K562 (cell line): ENCODE measurements around the gene CD3D. TPM values are rescaled to one million over a fixed set of nuclear protein-coding genes. Genes with fewer than 3 reads are reported as not detected.
A peak's percentile ranks its signal among the peaks of the same experiment; 100 is the strongest.

ENCODE experiments used
- FUS ChIP-seq: fragments of 200-400 bp; formaldehyde crosslinking; optimal IDR thresholded peaks from 2 replicates; pipeline ENCODE3; 2017; ENCODE audit warnings: low read depth, low read length
- NFE2L1 ChIP-seq: fragments of 450-650 bp; IDR thresholded peaks from 2 replicates; pipeline ENCODE4 v1.6.1; 2016; ENCODE audit warnings: missing genetic modification characterization, low read depth, mild to moderate bottlenecking, missing compliant biosample characterization, moderate library complexity, borderline replicate concordance
- SRF ChIP-seq, 2 experiments: fragments of 250-450, 450-650 bp in 1 of 2; sonication (Bioruptor Pico) in 1 of 2; sonication (generic) in 1 of 2; formaldehyde crosslinking; IDR thresholded peaks; 2 replicates each; pipeline versions ENCODE4 v1.5.0 to v1.5.1; 2020 to 2022; ENCODE audit warnings: mild to moderate bottlenecking in 1 of 2, missing genetic modification reagents in 1 of 2
- ZC3H11A ChIP-seq: IDR thresholded peaks from 2 replicates; pipeline ENCODE4 v1.6.1; 2012; ENCODE audit warnings: low read depth, low read length, improper control_type of control experiment
- polyA plus RNA-seq, 8 experiments: library from polyadenylated mRNA; depleted of rRNA in 4 of 8; stranded (reverse) in 5 of 8; unstranded in 3 of 8; fragments of >200 nt; fragmentation: Nextera tagmentation in 2 of 8; fragmentation: Illumina TruSeq in 1 of 8; extraction: Ambion mirVana in 2 of 8; extraction: Trizol in 1 of 8; gene quantifications; 2 replicates each; pipeline versions ENCODE4 v1.2.1 to v1.2.3, GENCODE V29; 2011 to 2014; ENCODE audit warnings: inconsistent platforms in 1 of 8, missing spikeins in 1 of 8
- total RNA-seq, 7 experiments: library from RNA; depleted of rRNA in 6 of 7; stranded (reverse); fragments of >200 nt in 6 of 7; fragmentation: Illumina TruSeq in 2 of 7; extraction: Trizol in 2 of 7; gene quantifications; 2 replicates each; pipeline versions ENCODE4 v1.2.1 to v1.2.3, GENCODE V29; 2011 to 2021; ENCODE audit warnings: low replicate concordance in 1 of 7
- TF ChIP-seq, protein P1 (sequence below): fragments of 450-650 bp; IDR thresholded peaks from 2 replicates; pipeline ENCODE4 v1.6.1; 2018; ENCODE audit not compliant: partially characterized antibody
- TF ChIP-seq, protein P2 (sequence below): fragments of 450-650 bp; formaldehyde crosslinking; IDR thresholded peaks from 2 replicates; pipeline ENCODE4 v1.4.0; 2020; ENCODE audit warnings: mild to moderate bottlenecking
- TF ChIP-seq, protein P3 (sequence below): fragments of 200-800 bp; sonication (Bioruptor generic); IDR thresholded peaks from 2 replicates; pipeline ENCODE4 v1.6.1; 2017; ENCODE audit warnings: missing genetic modification characterization, missing compliant biosample characterization
- TF ChIP-seq, protein P4 (sequence below): fragments of 200-600 bp; sonication (generic); IDR thresholded peaks from one replicate; pipeline ENCODE4 v1.6.1; 2012; ENCODE audit warnings: mild to moderate bottlenecking, low read depth, low read length, inconsistent platforms

CD3D gene
- total and polyA plus RNA-seq, 9 of the 15 experiments (the other 6 are each of a cell fraction or from before 2014, with no cell fraction given): 36.2 to 238 (median 67.1) TPM

DNA sequence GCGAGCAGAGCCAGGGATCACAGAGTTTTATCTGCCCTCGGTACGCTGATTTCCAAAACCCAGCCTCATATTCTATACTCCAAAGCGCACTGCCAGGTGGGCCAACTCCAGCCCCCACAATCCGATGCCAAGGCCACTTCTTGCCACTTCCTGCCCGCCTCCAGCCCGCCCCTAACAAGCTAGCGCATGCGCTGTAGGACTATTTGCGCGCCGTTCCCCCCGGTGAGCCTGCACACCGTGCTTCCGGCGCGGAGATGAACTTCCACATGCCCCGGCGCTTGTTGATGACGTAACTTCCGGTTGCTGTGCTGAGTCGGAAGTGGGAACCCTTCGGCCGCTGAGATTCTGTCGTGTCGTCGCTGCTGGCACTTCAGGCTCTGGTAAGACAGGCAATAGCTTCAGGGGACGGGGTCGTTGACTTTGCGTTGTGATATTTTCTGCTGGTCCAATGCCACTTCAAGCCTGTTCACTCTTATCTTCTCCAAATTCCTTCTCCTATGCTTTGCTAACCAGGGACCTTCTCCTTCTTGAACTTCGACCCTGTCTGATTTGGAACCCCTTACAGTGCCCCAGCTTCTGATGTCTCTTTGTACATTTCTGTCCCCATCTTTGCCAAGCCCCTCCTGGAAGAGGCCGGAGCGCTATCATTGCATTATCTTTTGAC is 16.9 kb upstream of the CD3D start, which contains the start of gene UBE4A (continued):
- TF ChIP-seq, protein P1, sequence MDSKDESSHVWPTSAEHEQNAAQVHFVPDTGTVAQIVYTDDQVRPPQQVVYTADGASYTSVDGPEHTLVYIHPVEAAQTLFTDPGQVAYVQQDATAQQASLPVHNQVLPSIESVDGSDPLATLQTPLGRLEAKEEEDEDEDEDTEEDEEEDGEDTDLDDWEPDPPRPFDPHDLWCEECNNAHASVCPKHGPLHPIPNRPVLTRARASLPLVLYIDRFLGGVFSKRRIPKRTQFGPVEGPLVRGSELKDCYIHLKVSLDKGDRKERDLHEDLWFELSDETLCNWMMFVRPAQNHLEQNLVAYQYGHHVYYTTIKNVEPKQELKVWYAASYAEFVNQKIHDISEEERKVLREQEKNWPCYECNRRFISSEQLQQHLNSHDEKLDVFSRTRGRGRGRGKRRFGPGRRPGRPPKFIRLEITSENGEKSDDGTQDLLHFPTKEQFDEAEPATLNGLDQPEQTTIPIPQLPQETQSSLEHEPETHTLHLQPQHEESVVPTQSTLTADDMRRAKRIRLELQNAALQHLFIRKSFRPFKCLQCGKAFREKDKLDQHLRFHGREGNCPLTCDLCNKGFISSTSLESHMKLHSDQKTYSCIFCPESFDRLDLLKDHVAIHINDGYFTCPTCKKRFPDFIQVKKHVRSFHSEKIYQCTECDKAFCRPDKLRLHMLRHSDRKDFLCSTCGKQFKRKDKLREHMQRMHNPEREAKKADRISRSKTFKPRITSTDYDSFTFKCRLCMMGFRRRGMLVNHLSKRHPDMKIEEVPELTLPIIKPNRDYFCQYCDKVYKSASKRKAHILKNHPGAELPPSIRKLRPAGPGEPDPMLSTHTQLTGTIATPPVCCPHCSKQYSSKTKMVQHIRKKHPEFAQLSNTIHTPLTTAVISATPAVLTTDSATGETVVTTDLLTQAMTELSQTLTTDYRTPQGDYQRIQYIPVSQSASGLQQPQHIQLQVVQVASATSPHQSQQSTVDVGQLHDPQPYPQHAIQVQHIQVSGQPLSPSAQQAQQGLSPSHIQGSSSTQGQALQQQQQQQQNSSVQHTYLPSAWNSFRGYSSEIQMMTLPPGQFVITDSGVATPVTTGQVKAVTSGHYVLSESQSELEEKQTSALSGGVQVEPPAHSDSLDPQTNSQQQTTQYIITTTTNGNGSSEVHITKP: peak; percentile 17
- TF ChIP-seq, protein P2, sequence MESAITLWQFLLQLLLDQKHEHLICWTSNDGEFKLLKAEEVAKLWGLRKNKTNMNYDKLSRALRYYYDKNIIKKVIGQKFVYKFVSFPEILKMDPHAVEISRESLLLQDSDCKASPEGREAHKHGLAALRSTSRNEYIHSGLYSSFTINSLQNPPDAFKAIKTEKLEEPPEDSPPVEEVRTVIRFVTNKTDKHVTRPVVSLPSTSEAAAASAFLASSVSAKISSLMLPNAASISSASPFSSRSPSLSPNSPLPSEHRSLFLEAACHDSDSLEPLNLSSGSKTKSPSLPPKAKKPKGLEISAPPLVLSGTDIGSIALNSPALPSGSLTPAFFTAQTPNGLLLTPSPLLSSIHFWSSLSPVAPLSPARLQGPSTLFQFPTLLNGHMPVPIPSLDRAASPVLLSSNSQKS (CRISPR knock-in tag): no peak
- peak in 1 of 2 experiments; percentile 29; a peak in 1 of 4 replicates for TF ChIP-seq SRF (CRISPR knock-in tag; IDR thresholded peaks at IDR 0.05)
- TF ChIP-seq, protein P3, sequence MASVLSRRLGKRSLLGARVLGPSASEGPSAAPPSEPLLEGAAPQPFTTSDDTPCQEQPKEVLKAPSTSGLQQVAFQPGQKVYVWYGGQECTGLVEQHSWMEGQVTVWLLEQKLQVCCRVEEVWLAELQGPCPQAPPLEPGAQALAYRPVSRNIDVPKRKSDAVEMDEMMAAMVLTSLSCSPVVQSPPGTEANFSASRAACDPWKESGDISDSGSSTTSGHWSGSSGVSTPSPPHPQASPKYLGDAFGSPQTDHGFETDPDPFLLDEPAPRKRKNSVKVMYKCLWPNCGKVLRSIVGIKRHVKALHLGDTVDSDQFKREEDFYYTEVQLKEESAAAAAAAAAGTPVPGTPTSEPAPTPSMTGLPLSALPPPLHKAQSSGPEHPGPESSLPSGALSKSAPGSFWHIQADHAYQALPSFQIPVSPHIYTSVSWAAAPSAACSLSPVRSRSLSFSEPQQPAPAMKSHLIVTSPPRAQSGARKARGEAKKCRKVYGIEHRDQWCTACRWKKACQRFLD (CRISPR knock-in tag): no peak
- TF ChIP-seq NFE2L1 (tag): no peak
- TF ChIP-seq, protein P4, sequence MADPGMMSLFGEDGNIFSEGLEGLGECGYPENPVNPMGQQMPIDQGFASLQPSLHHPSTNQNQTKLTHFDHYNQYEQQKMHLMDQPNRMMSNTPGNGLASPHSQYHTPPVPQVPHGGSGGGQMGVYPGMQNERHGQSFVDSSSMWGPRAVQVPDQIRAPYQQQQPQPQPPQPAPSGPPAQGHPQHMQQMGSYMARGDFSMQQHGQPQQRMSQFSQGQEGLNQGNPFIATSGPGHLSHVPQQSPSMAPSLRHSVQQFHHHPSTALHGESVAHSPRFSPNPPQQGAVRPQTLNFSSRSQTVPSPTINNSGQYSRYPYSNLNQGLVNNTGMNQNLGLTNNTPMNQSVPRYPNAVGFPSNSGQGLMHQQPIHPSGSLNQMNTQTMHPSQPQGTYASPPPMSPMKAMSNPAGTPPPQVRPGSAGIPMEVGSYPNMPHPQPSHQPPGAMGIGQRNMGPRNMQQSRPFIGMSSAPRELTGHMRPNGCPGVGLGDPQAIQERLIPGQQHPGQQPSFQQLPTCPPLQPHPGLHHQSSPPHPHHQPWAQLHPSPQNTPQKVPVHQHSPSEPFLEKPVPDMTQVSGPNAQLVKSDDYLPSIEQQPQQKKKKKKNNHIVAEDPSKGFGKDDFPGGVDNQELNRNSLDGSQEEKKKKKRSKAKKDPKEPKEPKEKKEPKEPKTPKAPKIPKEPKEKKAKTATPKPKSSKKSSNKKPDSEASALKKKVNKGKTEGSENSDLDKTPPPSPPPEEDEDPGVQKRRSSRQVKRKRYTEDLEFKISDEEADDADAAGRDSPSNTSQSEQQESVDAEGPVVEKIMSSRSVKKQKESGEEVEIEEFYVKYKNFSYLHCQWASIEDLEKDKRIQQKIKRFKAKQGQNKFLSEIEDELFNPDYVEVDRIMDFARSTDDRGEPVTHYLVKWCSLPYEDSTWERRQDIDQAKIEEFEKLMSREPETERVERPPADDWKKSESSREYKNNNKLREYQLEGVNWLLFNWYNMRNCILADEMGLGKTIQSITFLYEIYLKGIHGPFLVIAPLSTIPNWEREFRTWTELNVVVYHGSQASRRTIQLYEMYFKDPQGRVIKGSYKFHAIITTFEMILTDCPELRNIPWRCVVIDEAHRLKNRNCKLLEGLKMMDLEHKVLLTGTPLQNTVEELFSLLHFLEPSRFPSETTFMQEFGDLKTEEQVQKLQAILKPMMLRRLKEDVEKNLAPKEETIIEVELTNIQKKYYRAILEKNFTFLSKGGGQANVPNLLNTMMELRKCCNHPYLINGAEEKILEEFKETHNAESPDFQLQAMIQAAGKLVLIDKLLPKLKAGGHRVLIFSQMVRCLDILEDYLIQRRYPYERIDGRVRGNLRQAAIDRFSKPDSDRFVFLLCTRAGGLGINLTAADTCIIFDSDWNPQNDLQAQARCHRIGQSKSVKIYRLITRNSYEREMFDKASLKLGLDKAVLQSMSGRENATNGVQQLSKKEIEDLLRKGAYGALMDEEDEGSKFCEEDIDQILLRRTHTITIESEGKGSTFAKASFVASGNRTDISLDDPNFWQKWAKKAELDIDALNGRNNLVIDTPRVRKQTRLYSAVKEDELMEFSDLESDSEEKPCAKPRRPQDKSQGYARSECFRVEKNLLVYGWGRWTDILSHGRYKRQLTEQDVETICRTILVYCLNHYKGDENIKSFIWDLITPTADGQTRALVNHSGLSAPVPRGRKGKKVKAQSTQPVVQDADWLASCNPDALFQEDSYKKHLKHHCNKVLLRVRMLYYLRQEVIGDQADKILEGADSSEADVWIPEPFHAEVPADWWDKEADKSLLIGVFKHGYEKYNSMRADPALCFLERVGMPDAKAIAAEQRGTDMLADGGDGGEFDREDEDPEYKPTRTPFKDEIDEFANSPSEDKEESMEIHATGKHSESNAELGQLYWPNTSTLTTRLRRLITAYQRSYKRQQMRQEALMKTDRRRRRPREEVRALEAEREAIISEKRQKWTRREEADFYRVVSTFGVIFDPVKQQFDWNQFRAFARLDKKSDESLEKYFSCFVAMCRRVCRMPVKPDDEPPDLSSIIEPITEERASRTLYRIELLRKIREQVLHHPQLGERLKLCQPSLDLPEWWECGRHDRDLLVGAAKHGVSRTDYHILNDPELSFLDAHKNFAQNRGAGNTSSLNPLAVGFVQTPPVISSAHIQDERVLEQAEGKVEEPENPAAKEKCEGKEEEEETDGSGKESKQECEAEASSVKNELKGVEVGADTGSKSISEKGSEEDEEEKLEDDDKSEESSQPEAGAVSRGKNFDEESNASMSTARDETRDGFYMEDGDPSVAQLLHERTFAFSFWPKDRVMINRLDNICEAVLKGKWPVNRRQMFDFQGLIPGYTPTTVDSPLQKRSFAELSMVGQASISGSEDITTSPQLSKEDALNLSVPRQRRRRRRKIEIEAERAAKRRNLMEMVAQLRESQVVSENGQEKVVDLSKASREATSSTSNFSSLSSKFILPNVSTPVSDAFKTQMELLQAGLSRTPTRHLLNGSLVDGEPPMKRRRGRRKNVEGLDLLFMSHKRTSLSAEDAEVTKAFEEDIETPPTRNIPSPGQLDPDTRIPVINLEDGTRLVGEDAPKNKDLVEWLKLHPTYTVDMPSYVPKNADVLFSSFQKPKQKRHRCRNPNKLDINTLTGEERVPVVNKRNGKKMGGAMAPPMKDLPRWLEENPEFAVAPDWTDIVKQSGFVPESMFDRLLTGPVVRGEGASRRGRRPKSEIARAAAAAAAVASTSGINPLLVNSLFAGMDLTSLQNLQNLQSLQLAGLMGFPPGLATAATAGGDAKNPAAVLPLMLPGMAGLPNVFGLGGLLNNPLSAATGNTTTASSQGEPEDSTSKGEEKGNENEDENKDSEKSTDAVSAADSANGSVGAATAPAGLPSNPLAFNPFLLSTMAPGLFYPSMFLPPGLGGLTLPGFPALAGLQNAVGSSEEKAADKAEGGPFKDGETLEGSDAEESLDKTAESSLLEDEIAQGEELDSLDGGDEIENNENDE: no peak
- TF ChIP-seq FUS: no peak
- TF ChIP-seq ZC3H11A: no peak
